A549 (cell line): ENCODE results near the gene ITLN1.

ENCODE experiments used
- CBX2 ChIP-seq: fragments of 200-600 bp; sonication (generic); IDR thresholded peaks from 2 replicates; pipeline ENCODE4 v1.6.1; 2016; ENCODE audit warnings: low read depth, mild to moderate bottlenecking, borderline replicate concordance
- KDM1A ChIP-seq: fragments of 200-600 bp; sonication (generic); IDR thresholded peaks from 2 replicates; pipeline ENCODE4 v1.6.1; 2016; ENCODE audit warnings: low read depth, mild to moderate bottlenecking
- POLR2A ChIP-seq: IDR thresholded peaks from 2 replicates; pipeline ENCODE4 v1.6.1; 2012; ENCODE audit warnings: mild to moderate bottlenecking, low read length
- TF ChIP-seq, protein P1 (sequence below): fragments of >200 bp; sonication (Bioruptor Twin); formaldehyde crosslinking; IDR thresholded peaks from 3 replicates; pipeline ENCODE4 v1.5.1; 2016

DNA sequence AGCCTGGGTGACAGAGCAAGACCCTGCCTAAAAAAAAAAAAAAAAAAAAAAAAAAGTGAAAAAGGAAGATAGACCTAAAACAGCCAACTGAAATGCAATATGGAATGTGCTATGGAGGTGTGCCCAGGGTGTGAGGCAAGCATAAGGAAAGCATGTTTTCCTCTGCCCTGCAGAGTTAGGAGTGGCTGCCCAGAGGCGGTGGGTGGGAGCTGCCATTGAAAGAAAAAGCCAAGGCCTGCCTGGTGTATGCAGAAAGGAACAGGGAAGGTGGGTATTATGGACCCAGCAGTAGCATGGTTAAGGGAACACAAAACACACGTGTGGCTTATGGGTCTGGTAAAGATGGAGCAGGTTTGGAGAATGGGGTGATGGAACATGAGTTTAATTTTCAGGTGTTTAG is 31.2 kb downstream of the ITLN1 start:
- TF ChIP-seq, protein P1, sequence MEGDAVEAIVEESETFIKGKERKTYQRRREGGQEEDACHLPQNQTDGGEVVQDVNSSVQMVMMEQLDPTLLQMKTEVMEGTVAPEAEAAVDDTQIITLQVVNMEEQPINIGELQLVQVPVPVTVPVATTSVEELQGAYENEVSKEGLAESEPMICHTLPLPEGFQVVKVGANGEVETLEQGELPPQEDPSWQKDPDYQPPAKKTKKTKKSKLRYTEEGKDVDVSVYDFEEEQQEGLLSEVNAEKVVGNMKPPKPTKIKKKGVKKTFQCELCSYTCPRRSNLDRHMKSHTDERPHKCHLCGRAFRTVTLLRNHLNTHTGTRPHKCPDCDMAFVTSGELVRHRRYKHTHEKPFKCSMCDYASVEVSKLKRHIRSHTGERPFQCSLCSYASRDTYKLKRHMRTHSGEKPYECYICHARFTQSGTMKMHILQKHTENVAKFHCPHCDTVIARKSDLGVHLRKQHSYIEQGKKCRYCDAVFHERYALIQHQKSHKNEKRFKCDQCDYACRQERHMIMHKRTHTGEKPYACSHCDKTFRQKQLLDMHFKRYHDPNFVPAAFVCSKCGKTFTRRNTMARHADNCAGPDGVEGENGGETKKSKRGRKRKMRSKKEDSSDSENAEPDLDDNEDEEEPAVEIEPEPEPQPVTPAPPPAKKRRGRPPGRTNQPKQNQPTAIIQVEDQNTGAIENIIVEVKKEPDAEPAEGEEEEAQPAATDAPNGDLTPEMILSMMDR, result no peak
- TF ChIP-seq CBX2 (no peak), POLR2A (no peak), KDM1A (no peak)
